IPS-NIHi7 (cell line): Measurements from ENCODE around the gene SLC24A4.

Experiments used
- DNase-seq: peaks from one replicate; pipeline ENCODE4 v3.0.0; 2012; ENCODE audit warnings: mixed read lengths; ENCODE audit errors: extremely low spot score

Gene SLC24A4

GRCh38 chr14:92458136-92459029 lies 135.4 kb downstream of the SLC24A4 start:
- DNase-seq, result no peak

GRCh38 chr14:92459030-92459949 lies 136.3 kb downstream of the SLC24A4 start:
- no peak for DNase-seq

GRCh38 chr14:92459950-92460421 lies 137.0 kb downstream of the SLC24A4 start:
- DNase-seq, result no peak

- DNase-seq, result no peak
Measured at GRCh38 chr14:92460541-92460915, 137.6 kb downstream of the SLC24A4 start.

GRCh38 chr14:92460916-92461579 lies 138.1 kb downstream of the SLC24A4 start:
- no peak for DNase-seq

GRCh38 chr14:92461891-92462290 lies 138.9 kb downstream of the SLC24A4 start:
- no peak for DNase-seq

- no peak for DNase-seq
Measured at GRCh38 chr14:92462568-92462967, 139.6 kb downstream of the SLC24A4 start.

- DNase-seq, result no peak
Measured at GRCh38 chr14:92463141-92463540, 140.2 kb downstream of the SLC24A4 start.

GRCh38 chr14:92464156-92464555 lies 141.2 kb downstream of the SLC24A4 start:
- no peak for DNase-seq

GRCh38 chr14:92464716-92465115 lies 141.8 kb downstream of the SLC24A4 start:
- DNase-seq, result no peak

- DNase-seq, result no peak
Measured at GRCh38 chr14:92465353-92466055, 142.5 kb downstream of the SLC24A4 start.

GRCh38 chr14:92466059-92466458 lies 143.1 kb downstream of the SLC24A4 start:
- DNase-seq, result no peak

GRCh38 chr14:92469515-92469914 lies 146.6 kb downstream of the SLC24A4 start:
- no peak for DNase-seq

- no peak for DNase-seq
Measured at GRCh38 chr14:92470215-92470614, 147.2 kb downstream of the SLC24A4 start.

- no peak for DNase-seq
Measured at GRCh38 chr14:92470811-92471210, 147.8 kb downstream of the SLC24A4 start.

- DNase-seq, result peak; percentile 83
Measured at GRCh38 chr14:92471919-92472318, 149.0 kb downstream of the SLC24A4 start.

- DNase-seq, result no peak
Measured at GRCh38 chr14:92472860-92473259, 149.9 kb downstream of the SLC24A4 start.

- DNase-seq, result no peak
Measured at GRCh38 chr14:92473261-92473968, 150.4 kb downstream of the SLC24A4 start.

- DNase-seq, result no peak
Measured at GRCh38 chr14:92473969-92474535, 151.1 kb downstream of the SLC24A4 start.

GRCh38 chr14:92475037-92475436 lies 152.1 kb downstream of the SLC24A4 start:
- no peak for DNase-seq
